Stomach (tissue), 9 donors: ENCODE results near the gene TMTC1. TPM values are rescaled to one million over a fixed set of nuclear protein-coding genes. Genes with fewer than 3 reads are reported as not detected.

Source experiments
- DNase-seq, 2 donors: peaks; one replicate each; pipeline versions ENCODE4 v3.0.0 to v3.0.0-alpha.2; 2013 to 2019
- H3K27ac ChIP-seq, 5 donors: fragments of 200-600 bp in 4 of 5; sonication (generic) in 4 of 5; one replicate each; pipeline ENCODE4 v1.5.1; 2013 to 2019; ENCODE audit warnings: mild to moderate bottlenecking in 1 of 5, moderate library complexity in 1 of 5
- H3K27me3 ChIP-seq, 3 donors: fragments of 200-600 bp; sonication (generic); one replicate each; pipeline ENCODE4 v1.5.1; 2017 to 2019; ENCODE audit warnings: mixed run types in 1 of 3
- H3K36me3 ChIP-seq, 4 donors: fragments of 200-600 bp; sonication (generic); 1 replicate in 3 of 4; 2 replicates in 1 of 4; pipeline ENCODE4 v1.5.1; 2016 to 2019
- H3K4me1 ChIP-seq, 4 donors: fragments of 200-600 bp; sonication (generic); one replicate each; pipeline ENCODE4 v1.5.1; 2016 to 2019
- H3K4me3 ChIP-seq, 4 donors: fragments of 200-600 bp; sonication (generic) in 3 of 4; one replicate each; pipeline ENCODE4 v1.5.1; 2016 to 2019; ENCODE audit warnings: mild to moderate bottlenecking in 1 of 4
- H3K9me3 ChIP-seq, 4 donors: fragments of 200-600 bp; sonication (generic); one replicate each; pipeline ENCODE4 v1.5.1; 2016 to 2019
- CTCF ChIP-seq, 7 experiments: fragments of 450-650 bp in 4 of 7; fragments of 200-600 bp in 3 of 7; sonication (generic) in 3 of 7; IDR thresholded peaks; one replicate each; pipeline ENCODE4 v1.5.1; 2016 to 2019; ENCODE audit warnings: antibody characterized with exemption in 7 of 7, control low read depth in 2 of 7, mild to moderate bottlenecking in 1 of 7
- EP300 ChIP-seq: sonication (generic); formaldehyde crosslinking; IDR thresholded peaks from one replicate; pipeline ENCODE4 v1.6.1; 2017; ENCODE audit warnings: antibody characterized with exemption
- POLR2A ChIP-seq, 4 donors: fragments of 450-650 bp; IDR thresholded peaks; one replicate each; pipeline ENCODE4 v1.6.1; 2016; ENCODE audit warnings: antibody characterized with exemption in 4 of 4, control low read depth in 2 of 4, mild to moderate bottlenecking in 1 of 4, moderate library complexity in 1 of 4
- POLR2AphosphoS5 ChIP-seq, 3 donors: sonication (generic); formaldehyde crosslinking; IDR thresholded peaks; one replicate each; pipeline ENCODE4 v1.6.1; 2016; ENCODE audit warnings: antibody characterized with exemption in 3 of 3
- WGBS, 5 donors: extraction: QIAGEN DNeasy Blood & Tissue Kit in 3 of 5; methylation state at CpG; one replicate each; pipeline versions ENCODE4 v1.1.5 to v1.1.7; 2013 to 2018; 5-methylcytosine and 5-hydroxymethylcytosine counted together
- intact Hi-C: fragments of 100-400 bp; cut with DNase I; formaldehyde crosslinking; loops from one replicate; pipeline ENCODE4 v1.15.1; 2023; ENCODE audit warnings: low total_unique reads
- polyA plus RNA-seq, 3 donors: library from polyadenylated mRNA; stranded (reverse); fragments of 200-250 nt; gene quantifications; one replicate each; pipeline ENCODE4 v1.2.3, GENCODE V29; 2013
- total RNA-seq, 5 donors: library from RNA; depleted of rRNA; stranded (reverse); fragments of >200 nt; gene quantifications; one replicate each; pipeline versions ENCODE4 v1.1.0 to v1.2.3, GENCODE V29; 2014 to 2016
- donor health status: healthy with polysubstance abuse.
- donor health status: Bipolar disorder and iron deficiency.
- donor health status: healthy.

The TMTC1 gene
- total and polyA plus RNA-seq, 8 donors = 1.5 to 76.8 (median 19.1) TPM

GRCh38 chr12:29672580-29672979 is 111.2 kb downstream of the TMTC1 start:
- intact Hi-C loops = no loop called here
- 59 to 67% (median 60%) methylated on average over 4 of the region's 4 CpGs for WGBS, 5 donors
- TF ChIP-seq POLR2AphosphoS5 (IDR thresholded peaks at IDR 0.05) (no peak), POLR2A (IDR thresholded peaks at IDR 0.05) (no peak), CTCF (IDR thresholded peaks at IDR 0.05) (no peak), EP300 (no peak)
- H3K36me3 ChIP-seq = no peaks in the 10 kb centered on the region
- no peak for DNase-seq
- no peak overlapping the region for H3K4me3 ChIP-seq
- no peaks in the 10 kb centered on the region for H3K4me1 ChIP-seq
- H3K27me3 ChIP-seq = no peaks in the 10 kb centered on the region
- no peak overlapping the region for H3K27ac ChIP-seq
- H3K9me3 ChIP-seq = no peaks in the 10 kb centered on the region

DNA sequence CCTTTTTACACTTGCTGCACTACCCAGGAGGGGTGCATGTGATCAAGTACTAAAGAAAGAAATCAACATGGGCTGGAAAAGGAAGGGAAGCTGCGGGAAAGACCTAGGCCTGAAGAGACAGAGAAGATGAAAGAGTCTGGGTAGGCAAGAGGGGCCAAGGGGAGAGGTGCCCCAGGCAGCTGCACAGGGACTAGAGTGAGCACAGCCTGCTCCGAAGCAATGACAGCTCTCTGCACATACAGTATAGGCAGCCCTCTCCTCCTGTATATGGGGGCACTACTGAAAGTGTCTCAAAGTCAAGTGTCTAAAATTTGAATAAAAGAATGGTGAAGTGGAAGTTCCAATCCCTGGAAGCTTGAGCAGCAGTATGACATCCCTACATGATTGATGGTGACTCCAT is 112.0 kb downstream of the TMTC1 start:
- intact Hi-C loops = no loop called here
- no peak for DNase-seq
- no peaks in the 10 kb centered on the region for H3K36me3 ChIP-seq
- H3K27ac ChIP-seq = no peak overlapping the region
- TF ChIP-seq CTCF (IDR thresholded peaks at IDR 0.05) (no peak), POLR2A (IDR thresholded peaks at IDR 0.05) (no peak), EP300 (no peak), POLR2AphosphoS5 (IDR thresholded peaks at IDR 0.05) (no peak)
- H3K27me3 ChIP-seq = no peaks in the 10 kb centered on the region
- no peak overlapping the region for H3K4me3 ChIP-seq
- no peaks in the 10 kb centered on the region for H3K4me1 ChIP-seq
- no peaks in the 10 kb centered on the region for H3K9me3 ChIP-seq
- 84 to 98% (median 91%) methylated on average over 2 of the region's 2 CpGs for WGBS, 5 donors

DNA sequence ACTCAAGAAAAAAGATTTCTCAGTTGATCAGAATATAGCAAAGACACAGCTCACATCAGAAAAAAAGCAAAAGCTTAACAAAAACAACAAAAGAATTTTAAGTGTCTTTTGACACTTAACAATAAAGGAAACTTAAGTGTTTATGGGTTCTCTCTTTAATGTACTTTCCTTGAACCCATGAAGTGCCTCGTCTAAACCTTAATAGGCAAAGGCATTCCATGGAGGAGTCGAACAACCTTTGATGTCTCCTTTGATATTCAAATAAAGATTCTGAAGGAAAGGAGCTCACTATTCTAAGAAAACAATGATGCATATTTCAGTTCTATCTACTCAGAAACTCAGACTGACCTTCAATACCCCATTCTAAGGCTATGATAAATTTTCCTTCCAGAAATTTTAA is 116.7 kb downstream of the TMTC1 start:
- Histone ChIP-seq H3K27ac (no peak overlapping the region), H3K4me3 (no peak overlapping the region), H3K9me3 (no peaks in the 10 kb centered on the region), H3K4me1 (no peaks in the 10 kb centered on the region), H3K27me3 (no peaks in the 10 kb centered on the region), H3K36me3 (no peaks in the 10 kb centered on the region)
- TF ChIP-seq CTCF (IDR thresholded peaks at IDR 0.05) = no peak
- no peak for TF ChIP-seq POLR2A (IDR thresholded peaks at IDR 0.05)
- no peak for TF ChIP-seq POLR2AphosphoS5 (IDR thresholded peaks at IDR 0.05)
- no peak for TF ChIP-seq EP300
- intact Hi-C loops = no loop called here
- no peak for DNase-seq
- WGBS, 5 donors = 70 to 79% (median 75%) methylated on average over 2 of the region's 2 CpGs

DNA sequence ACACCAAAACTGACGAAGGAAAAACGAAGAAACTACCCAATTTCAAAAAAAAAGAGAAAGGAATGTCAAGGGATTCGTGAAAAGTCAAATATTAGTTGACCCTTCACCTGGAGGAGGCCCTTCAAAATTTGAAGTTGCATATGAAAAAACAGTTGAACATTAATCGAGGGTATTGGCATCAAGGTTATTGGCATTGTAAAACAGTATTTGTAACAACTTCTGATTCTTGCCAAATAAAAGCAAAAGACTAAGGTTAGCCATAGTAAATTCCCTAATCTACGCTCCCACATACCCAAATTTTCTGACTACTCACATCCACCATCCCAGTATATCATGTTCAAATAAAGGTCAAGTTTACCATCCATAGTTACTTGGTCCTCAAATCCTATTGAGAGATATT is 118.6 kb downstream of the TMTC1 start:
- 54 to 77% (median 72%) methylated on average over 5 of the region's 5 CpGs for WGBS, 5 donors
- TF ChIP-seq POLR2A (IDR thresholded peaks at IDR 0.05) (no peak), CTCF (IDR thresholded peaks at IDR 0.05) (no peak), POLR2AphosphoS5 (IDR thresholded peaks at IDR 0.05) (no peak), EP300 (no peak)
- H3K4me3 ChIP-seq = no peak overlapping the region
- H3K4me1 ChIP-seq = no peaks in the 10 kb centered on the region
- H3K27ac ChIP-seq = no peak overlapping the region
- H3K9me3 ChIP-seq = no peaks in the 10 kb centered on the region
- intact Hi-C loops = no loop called here
- no peak for DNase-seq
- no peaks in the 10 kb centered on the region for H3K27me3 ChIP-seq
- no peaks in the 10 kb centered on the region for H3K36me3 ChIP-seq
